Measurements from ENCODE around the gene MAPRE2. TPM values are rescaled to one million over a fixed set of nuclear protein-coding genes. Genes with fewer than 3 reads are reported as not detected.
A peak's percentile ranks its signal among the peaks of the same experiment; 100 is the strongest.

MAPRE2 gene
- total and polyA plus RNA-seq, 2 of the 13 experiments (the other 11 are each of a cell fraction or from before 2014, with no cell fraction given), result 34.5 to 67.9 TPM

GRCh38 chr18:35084494-35085449, 43.6 kb downstream of the MAPRE2 start (continued):
- TF ChIP-seq, protein P1, sequence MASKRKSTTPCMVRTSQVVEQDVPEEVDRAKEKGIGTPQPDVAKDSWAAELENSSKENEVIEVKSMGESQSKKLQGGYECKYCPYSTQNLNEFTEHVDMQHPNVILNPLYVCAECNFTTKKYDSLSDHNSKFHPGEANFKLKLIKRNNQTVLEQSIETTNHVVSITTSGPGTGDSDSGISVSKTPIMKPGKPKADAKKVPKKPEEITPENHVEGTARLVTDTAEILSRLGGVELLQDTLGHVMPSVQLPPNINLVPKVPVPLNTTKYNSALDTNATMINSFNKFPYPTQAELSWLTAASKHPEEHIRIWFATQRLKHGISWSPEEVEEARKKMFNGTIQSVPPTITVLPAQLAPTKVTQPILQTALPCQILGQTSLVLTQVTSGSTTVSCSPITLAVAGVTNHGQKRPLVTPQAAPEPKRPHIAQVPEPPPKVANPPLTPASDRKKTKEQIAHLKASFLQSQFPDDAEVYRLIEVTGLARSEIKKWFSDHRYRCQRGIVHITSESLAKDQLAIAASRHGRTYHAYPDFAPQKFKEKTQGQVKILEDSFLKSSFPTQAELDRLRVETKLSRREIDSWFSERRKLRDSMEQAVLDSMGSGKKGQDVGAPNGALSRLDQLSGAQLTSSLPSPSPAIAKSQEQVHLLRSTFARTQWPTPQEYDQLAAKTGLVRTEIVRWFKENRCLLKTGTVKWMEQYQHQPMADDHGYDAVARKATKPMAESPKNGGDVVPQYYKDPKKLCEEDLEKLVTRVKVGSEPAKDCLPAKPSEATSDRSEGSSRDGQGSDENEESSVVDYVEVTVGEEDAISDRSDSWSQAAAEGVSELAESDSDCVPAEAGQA (IDR thresholded peaks at IDR 0.05; ENCODE audit: low read depth), result no peak
- TF ChIP-seq, protein P1 (CRISPR knock-in tag; IDR thresholded peaks at IDR 0.05; ENCODE audit: borderline replicate concordance), result no peak
- TF ChIP-seq PPARG (CRISPR knock-in tag; conservative IDR thresholded peaks at IDR 0.05) (peak; percentile 77), NCOA2 (CRISPR knock-in tag; IDR thresholded peaks at IDR 0.05) (peak; percentile 79), SNRNP70 (IDR thresholded peaks at IDR 0.05; ENCODE audit: low read depth, low read length) (no peak), CBX1 (IDR thresholded peaks at IDR 0.05; ENCODE audit: low read depth) (no peak), ZNF432 (CRISPR knock-in tag; IDR thresholded peaks at IDR 0.05; ENCODE audit: borderline replicate concordance) (no peak), NFYC (CRISPR knock-in tag; IDR thresholded peaks at IDR 0.05) (no peak), ZMYM2 (CRISPR knock-in tag; IDR thresholded peaks at IDR 0.05) (no peak), ZNF367 (CRISPR knock-in tag; IDR thresholded peaks at IDR 0.05; ENCODE audit: borderline replicate concordance) (no peak), NFE2L2 (IDR thresholded peaks at IDR 0.05; ENCODE audit: low read length) (no peak), ZKSCAN1 (IDR thresholded peaks at IDR 0.05; ENCODE audit: low read length) (peak; percentile 35; the same call in 1 of the 2 replicates), ZNF644 (CRISPR knock-in tag; IDR thresholded peaks at IDR 0.05; ENCODE audit: low read depth) (0 out of 2 replicates have a peak, but pooled peaks have one; percentile 30), ZNF20 (CRISPR knock-in tag; IDR thresholded peaks at IDR 0.05) (no peak)
- TF ChIP-seq, protein P2, sequence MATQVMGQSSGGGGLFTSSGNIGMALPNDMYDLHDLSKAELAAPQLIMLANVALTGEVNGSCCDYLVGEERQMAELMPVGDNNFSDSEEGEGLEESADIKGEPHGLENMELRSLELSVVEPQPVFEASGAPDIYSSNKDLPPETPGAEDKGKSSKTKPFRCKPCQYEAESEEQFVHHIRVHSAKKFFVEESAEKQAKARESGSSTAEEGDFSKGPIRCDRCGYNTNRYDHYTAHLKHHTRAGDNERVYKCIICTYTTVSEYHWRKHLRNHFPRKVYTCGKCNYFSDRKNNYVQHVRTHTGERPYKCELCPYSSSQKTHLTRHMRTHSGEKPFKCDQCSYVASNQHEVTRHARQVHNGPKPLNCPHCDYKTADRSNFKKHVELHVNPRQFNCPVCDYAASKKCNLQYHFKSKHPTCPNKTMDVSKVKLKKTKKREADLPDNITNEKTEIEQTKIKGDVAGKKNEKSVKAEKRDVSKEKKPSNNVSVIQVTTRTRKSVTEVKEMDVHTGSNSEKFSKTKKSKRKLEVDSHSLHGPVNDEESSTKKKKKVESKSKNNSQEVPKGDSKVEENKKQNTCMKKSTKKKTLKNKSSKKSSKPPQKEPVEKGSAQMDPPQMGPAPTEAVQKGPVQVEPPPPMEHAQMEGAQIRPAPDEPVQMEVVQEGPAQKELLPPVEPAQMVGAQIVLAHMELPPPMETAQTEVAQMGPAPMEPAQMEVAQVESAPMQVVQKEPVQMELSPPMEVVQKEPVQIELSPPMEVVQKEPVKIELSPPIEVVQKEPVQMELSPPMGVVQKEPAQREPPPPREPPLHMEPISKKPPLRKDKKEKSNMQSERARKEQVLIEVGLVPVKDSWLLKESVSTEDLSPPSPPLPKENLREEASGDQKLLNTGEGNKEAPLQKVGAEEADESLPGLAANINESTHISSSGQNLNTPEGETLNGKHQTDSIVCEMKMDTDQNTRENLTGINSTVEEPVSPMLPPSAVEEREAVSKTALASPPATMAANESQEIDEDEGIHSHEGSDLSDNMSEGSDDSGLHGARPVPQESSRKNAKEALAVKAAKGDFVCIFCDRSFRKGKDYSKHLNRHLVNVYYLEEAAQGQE (IDR thresholded peaks at IDR 0.05; ENCODE audit: borderline replicate concordance in 1 of 2, low read depth in 1 of 2, low read length in 2 of 2), result no peak; a peak in 1 of 4 replicates
- TF ChIP-seq, protein P3, sequence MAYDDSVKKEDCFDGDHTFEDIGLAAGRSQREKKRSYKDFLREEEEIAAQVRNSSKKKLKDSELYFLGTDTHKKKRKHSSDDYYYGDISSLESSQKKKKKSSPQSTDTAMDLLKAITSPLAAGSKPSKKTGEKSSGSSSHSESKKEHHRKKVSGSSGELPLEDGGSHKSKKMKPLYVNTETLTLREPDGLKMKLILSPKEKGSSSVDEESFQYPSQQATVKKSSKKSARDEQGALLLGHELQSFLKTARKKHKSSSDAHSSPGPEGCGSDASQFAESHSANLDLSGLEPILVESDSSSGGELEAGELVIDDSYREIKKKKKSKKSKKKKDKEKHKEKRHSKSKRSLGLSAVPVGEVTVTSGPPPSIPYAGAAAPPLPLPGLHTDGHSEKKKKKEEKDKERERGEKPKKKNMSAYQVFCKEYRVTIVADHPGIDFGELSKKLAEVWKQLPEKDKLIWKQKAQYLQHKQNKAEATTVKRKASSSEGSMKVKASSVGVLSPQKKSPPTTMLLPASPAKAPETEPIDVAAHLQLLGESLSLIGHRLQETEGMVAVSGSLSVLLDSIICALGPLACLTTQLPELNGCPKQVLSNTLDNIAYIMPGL (CRISPR knock-in tag; IDR thresholded peaks at IDR 0.05; ENCODE audit: borderline replicate concordance in 1 of 2, low read depth in 1 of 2), result 0 out of 4 replicates have a peak, but pooled peaks of 1 of the 2 experiments have one; percentile 17
- TF ChIP-seq, protein P4, sequence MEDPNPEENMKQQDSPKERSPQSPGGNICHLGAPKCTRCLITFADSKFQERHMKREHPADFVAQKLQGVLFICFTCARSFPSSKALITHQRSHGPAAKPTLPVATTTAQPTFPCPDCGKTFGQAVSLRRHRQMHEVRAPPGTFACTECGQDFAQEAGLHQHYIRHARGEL (CRISPR knock-in tag; IDR thresholded peaks at IDR 0.05), result no peak

All from HepG2 (cell line).